Panc1 (cell line): ENCODE data around the gene SIK2.

Experiments
- POLR2AphosphoS5 ChIP-seq: IDR thresholded peaks from 2 replicates; pipeline ENCODE4 v1.6.1; 2012; ENCODE audit warnings: mild to moderate bottlenecking, low read depth, low read length, moderate library complexity
- SIN3A ChIP-seq: IDR thresholded peaks from 2 replicates; pipeline ENCODE4 v1.6.1; 2012; ENCODE audit warnings: low read depth, mild to moderate bottlenecking, low read length, moderate library complexity, borderline replicate concordance; ENCODE audit not compliant: insufficient read depth
- TCF7L2 ChIP-seq: IDR thresholded peaks from 2 replicates; pipeline ENCODE4 v1.6.1; 2011; ENCODE audit warnings: mild to moderate bottlenecking, low read depth, low read length, inconsistent platforms
- TF ChIP-seq, protein P1 (sequence below): fragments of 450-650 bp; IDR thresholded peaks from 2 replicates; pipeline ENCODE4 v1.5.1; 2017; ENCODE audit warnings: mild to moderate bottlenecking
- TF ChIP-seq, protein P2 (sequence below), 2 experiments: IDR thresholded peaks; 2 replicates each; pipeline ENCODE4 v1.6.1; 2011 to 2012; ENCODE audit warnings: low read depth in 2 of 2, control low read depth in 1 of 2, low read length in 1 of 2, mild to moderate bottlenecking in 1 of 2, moderate library complexity in 1 of 2; ENCODE audit not compliant: insufficient read depth in 1 of 2

DNA sequence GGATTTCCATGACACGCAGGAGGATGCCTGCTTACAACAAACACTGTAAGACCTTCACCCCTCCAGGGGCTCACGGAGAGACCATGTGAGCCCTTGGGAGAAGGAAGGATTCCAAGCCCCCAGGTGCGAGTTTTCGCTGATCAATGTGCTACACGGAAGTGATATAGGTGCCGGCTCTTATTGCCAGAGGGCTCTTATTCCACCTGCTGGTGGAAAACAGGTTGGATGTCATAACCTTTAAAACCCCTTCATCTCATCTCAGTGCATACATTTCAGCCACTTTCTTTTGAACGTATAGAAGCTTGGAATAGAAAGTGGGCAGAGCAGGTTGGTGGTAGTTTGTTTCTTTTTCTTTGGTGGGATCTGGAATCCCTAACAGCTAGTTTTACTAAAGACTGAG is 35.9 kb upstream of the SIK2 start:
- TF ChIP-seq, protein P1, sequence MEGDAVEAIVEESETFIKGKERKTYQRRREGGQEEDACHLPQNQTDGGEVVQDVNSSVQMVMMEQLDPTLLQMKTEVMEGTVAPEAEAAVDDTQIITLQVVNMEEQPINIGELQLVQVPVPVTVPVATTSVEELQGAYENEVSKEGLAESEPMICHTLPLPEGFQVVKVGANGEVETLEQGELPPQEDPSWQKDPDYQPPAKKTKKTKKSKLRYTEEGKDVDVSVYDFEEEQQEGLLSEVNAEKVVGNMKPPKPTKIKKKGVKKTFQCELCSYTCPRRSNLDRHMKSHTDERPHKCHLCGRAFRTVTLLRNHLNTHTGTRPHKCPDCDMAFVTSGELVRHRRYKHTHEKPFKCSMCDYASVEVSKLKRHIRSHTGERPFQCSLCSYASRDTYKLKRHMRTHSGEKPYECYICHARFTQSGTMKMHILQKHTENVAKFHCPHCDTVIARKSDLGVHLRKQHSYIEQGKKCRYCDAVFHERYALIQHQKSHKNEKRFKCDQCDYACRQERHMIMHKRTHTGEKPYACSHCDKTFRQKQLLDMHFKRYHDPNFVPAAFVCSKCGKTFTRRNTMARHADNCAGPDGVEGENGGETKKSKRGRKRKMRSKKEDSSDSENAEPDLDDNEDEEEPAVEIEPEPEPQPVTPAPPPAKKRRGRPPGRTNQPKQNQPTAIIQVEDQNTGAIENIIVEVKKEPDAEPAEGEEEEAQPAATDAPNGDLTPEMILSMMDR = no peak
- TF ChIP-seq, protein P2, sequence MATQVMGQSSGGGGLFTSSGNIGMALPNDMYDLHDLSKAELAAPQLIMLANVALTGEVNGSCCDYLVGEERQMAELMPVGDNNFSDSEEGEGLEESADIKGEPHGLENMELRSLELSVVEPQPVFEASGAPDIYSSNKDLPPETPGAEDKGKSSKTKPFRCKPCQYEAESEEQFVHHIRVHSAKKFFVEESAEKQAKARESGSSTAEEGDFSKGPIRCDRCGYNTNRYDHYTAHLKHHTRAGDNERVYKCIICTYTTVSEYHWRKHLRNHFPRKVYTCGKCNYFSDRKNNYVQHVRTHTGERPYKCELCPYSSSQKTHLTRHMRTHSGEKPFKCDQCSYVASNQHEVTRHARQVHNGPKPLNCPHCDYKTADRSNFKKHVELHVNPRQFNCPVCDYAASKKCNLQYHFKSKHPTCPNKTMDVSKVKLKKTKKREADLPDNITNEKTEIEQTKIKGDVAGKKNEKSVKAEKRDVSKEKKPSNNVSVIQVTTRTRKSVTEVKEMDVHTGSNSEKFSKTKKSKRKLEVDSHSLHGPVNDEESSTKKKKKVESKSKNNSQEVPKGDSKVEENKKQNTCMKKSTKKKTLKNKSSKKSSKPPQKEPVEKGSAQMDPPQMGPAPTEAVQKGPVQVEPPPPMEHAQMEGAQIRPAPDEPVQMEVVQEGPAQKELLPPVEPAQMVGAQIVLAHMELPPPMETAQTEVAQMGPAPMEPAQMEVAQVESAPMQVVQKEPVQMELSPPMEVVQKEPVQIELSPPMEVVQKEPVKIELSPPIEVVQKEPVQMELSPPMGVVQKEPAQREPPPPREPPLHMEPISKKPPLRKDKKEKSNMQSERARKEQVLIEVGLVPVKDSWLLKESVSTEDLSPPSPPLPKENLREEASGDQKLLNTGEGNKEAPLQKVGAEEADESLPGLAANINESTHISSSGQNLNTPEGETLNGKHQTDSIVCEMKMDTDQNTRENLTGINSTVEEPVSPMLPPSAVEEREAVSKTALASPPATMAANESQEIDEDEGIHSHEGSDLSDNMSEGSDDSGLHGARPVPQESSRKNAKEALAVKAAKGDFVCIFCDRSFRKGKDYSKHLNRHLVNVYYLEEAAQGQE (IDR thresholded peaks at IDR 0.05; ENCODE audit: insufficient read depth in 1 of 2, low read depth in 2 of 2, low read length in 1 of 2) = no peak
- TF ChIP-seq TCF7L2 (no peak), POLR2AphosphoS5 (no peak), SIN3A (no peak)
